Prostate gland (tissue), 2 donors: ENCODE data around the gene NBPF14. TPM values are rescaled to one million over a fixed set of nuclear protein-coding genes. Genes with fewer than 3 reads are reported as not detected.
A peak's percentile ranks its signal among the peaks of the same experiment; 100 is the strongest.
"Not testable (repeated sequence)": the region's sequence is repeated elsewhere in the genome, so short reads cannot be mapped to it uniquely, and the experiment has no call there.

Experiments used
- DNase-seq: peaks from one replicate; pipeline ENCODE4 v3.0.0-alpha.2; 2019; ENCODE audit warnings: low spot score
- H3K27ac ChIP-seq, 2 donors: fragments of 200-600 bp; sonication (generic); 2 replicates each; pipeline ENCODE4 v1.5.1; 2017 to 2019
- H3K27me3 ChIP-seq: fragments of 200-600 bp; sonication (generic); replicated peaks from 2 replicates; pipeline ENCODE4 v1.5.1; 2019; ENCODE audit not compliant: insufficient read depth
- H3K36me3 ChIP-seq, 2 donors: fragments of 200-600 bp; sonication (generic); 1 replicate in 1 of 2; 2 replicates in 1 of 2; pipeline versions ENCODE4 v1.5.1 to v1.8.1; 2017 to 2019
- H3K4me1 ChIP-seq: fragments of 200-600 bp; sonication (generic); replicated peaks from 2 replicates; pipeline ENCODE4 v1.5.1; 2019
- H3K4me3 ChIP-seq, 2 donors: fragments of 200-600 bp; sonication (generic); 2 replicates each; pipeline ENCODE4 v1.5.1; 2017 to 2019
- H3K9me3 ChIP-seq: fragments of 200-600 bp; sonication (generic); 2 replicates; pipeline ENCODE4 v1.5.1; 2017
- WGBS: methylation state at CpG from one replicate; pipeline ENCODE4 v1.1.5; 2018; 5-methylcytosine and 5-hydroxymethylcytosine counted together
- intact Hi-C: fragments of 100-400 bp; cut with DNase I; formaldehyde crosslinking; loops from one replicate; pipeline ENCODE4 v1.14.2; 2022
- total RNA-seq, 2 donors: library from RNA; depleted of rRNA; stranded (reverse); fragments of >200 nt; gene quantifications; one replicate each; pipeline ENCODE4 v1.1.0, GENCODE V29; 2016

The NBPF14 gene, protein sequence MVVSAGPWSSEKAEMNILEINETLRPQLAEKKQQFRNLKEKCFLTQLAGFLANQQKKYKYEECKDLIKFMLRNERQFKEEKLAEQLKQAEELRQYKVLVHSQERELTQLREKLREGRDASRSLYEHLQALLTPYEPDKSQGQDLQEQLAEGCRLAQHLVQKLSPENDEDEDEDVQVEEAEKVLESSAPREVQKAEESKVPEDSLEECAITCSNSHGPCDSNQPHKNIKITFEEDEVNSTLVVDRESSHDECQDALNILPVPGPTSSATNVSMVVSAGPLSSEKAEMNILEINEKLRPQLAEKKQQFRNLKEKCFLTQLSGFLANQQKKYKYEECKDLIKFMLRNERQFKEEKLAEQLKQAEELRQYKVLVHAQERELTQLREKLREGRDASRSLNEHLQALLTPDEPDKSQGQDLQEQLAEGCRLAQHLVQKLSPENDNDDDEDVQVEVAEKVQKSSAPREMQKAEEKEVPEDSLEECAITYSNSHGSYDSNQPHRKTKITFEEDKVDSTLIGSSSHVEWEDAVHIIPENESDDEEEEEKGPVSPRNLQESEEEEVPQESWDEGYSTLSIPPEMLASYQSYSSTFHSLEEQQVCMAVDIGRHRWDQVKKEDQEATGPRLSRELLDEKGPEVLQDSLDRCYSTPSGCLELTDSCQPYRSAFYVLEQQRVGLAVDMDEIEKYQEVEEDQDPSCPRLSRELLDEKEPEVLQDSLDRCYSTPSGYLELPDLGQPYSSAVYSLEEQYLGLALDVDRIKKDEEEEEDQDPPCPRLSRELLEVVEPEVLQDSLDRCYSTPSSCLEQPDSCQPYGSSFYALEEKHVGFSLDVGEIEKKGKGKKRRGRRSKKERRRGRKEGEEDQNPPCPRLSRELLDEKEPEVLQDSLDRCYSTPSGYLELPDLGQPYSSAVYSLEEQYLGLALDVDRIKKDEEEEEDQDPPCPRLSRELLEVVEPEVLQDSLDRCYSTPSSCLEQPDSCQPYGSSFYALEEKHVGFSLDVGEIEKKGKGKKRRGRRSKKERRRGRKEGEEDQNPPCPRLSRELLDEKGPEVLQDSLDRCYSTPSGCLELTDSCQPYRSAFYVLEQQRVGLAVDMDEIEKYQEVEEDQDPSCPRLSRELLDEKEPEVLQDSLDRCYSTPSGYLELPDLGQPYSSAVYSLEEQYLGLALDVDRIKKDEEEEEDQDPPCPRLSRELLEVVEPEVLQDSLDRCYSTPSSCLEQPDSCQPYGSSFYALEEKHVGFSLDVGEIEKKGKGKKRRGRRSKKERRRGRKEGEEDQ (N-terminal part only)
- total RNA-seq: 10 to 100 TPM; 38.7 to 41.5 TPM

DNA sequence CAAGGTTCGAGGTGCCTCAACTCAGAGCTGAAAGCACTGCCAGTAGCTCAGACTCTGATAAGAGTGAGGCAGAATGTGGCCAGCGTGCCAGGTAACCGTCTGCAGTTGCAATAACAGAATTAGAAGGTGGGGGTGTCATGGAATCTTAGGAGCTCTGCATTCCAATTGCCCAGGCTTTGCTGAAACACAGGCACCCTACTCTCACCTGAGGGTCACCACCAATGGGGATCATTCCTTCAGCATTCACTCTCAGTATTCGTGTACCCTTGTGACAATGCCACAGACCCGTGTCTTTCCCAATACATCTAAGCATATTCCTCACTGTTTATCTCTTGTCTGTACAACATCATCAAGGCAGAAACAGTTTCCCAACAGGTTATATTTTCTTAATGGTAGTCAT, at the start of gene NBPF14:
Gene NBPF14 (minus strand): TSS at position 101 of the 400 bp plus-strand sequence. CDS start 294 bp downstream, outside the sequence.
- H3K36me3 ChIP-seq, DNase-seq, intact Hi-C loops, H3K4me1 ChIP-seq, H3K27me3 ChIP-seq, H3K9me3 ChIP-seq, H3K4me3 ChIP-seq, H3K27ac ChIP-seq: not testable (repeated sequence)
- WGBS: no CpG with 5 or more reads among the region's 5 CpGs

DNA sequence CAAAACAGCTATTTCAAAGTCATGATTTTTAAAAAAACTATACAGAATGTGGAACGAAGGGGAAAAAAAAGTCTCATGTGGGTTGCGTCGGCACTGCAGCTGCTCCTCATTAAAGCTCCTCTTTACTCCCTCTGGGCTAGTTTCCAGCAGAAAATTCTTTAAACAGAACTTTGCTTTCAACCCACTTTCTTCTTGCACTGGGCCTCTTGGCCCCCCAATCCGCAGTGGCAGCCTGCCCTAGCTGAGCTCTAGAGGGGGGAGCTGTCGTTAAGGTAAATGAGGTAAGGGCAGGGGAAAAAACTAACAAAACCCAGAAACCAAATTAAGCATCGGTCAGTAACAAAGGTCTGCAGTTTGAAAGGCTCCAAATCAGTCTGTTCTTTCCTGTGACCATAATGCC, 29.6 kb upstream of the NBPF14 start:
- DNase-seq: not testable (repeated sequence)

DNA sequence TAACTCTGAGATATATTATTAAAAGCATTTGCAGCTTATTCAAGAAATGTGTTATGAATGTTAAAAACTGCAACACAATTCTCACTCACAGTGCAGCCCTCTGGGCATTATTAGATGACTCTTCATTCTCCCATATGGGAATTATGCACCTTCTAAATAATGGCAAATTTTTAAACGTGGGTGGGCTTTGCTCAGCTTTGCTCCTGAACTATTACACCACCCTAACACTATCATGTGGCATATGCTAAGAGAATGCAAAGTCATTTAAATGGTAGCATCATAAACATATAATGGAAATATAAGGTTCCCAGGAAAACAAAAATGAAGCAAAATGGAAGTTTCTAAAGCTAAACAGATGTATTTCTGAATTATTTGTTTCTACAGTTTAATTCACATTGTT, 22.4 kb upstream of the NBPF14 start:
- H3K27me3 ChIP-seq, H3K4me3 ChIP-seq, H3K36me3 ChIP-seq, DNase-seq, H3K9me3 ChIP-seq, H3K4me1 ChIP-seq, H3K27ac ChIP-seq, intact Hi-C loops: not testable (repeated sequence)
- WGBS: no CpG with 5 or more reads among the region's 1 CpG

More for the DNA sequence above, 29.6 kb upstream of the NBPF14 start:
- H3K4me1 ChIP-seq, H3K27ac ChIP-seq, H3K27me3 ChIP-seq, intact Hi-C loops, H3K4me3 ChIP-seq, H3K36me3 ChIP-seq, H3K9me3 ChIP-seq: not testable (repeated sequence)
- 0% methylated on average over 2 of the region's 6 CpGs for WGBS

DNA sequence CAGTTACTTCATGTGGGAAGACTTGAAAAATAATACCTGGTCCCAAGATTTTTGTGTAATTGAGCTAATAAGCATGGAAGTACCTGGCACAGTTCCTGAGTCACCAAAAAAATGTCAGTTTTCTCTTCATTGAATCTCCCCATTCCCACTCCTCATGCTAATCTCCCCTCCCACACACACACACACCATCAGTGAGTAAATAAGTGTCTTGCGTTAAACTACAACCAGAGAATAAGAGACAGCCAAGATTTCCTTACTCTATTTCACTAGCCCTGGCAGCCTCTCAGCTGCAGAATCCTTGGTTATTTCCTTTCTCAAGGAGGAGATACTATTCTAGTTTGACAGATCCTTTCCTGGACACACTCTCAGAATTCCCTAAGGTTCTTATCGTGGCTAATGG, 9.5 kb upstream of the NBPF14 start:
- H3K27ac ChIP-seq, intact Hi-C loops, H3K9me3 ChIP-seq, H3K4me1 ChIP-seq, DNase-seq, H3K27me3 ChIP-seq, H3K36me3 ChIP-seq, H3K4me3 ChIP-seq: not testable (repeated sequence)
- WGBS: 25% methylated on average over 1 of the region's 2 CpGs

DNA sequence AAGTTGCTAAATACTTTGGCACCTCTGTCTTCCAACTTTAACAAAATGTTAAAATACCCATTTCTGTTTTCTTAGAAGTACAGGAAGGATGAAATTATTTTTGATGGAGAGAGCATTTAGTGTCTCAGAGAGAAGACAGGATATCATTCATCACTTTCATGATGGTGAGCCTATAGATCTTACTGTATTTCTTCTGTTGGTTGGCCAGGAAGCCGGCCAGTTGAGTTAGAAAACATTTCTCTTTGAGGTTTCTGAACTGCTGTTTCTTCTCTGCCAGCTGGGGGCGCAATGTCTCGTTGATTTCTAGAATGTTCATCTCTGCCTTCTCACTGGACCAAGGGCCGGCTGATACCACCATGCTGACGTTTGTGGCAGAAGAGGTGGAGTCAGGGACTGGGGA, 451 bp downstream of the NBPF14 start:
- H3K4me1 ChIP-seq, H3K4me3 ChIP-seq, DNase-seq, H3K27ac ChIP-seq, H3K27me3 ChIP-seq, H3K9me3 ChIP-seq, intact Hi-C loops, H3K36me3 ChIP-seq: not testable (repeated sequence)
- WGBS: 7% methylated on average over 3 of the region's 5 CpGs

DNA sequence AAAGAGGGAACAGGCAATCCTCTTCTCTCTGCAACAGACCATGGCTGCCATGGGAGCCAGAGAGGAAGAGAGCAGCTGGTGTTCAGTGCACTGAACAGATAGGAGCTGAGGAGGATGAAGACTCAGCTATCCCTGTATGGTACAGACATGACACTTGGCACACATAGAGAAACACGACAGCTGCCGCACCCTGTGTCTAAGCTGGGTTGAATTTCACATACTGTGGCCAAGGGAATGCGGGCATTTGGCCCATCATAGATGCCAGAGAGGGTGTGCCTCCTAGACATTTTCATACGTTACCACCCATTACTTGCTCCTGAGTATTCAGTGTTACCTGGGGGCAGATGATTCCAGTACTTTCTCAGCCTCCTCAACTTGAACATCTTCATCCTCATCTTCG, 4.7 kb downstream of the NBPF14 start:
- H3K9me3 ChIP-seq, H3K36me3 ChIP-seq, intact Hi-C loops, H3K27me3 ChIP-seq, H3K4me3 ChIP-seq, DNase-seq, H3K4me1 ChIP-seq, H3K27ac ChIP-seq: not testable (repeated sequence)
- WGBS: 80% methylated on average over 1 of the region's 5 CpGs

DNA sequence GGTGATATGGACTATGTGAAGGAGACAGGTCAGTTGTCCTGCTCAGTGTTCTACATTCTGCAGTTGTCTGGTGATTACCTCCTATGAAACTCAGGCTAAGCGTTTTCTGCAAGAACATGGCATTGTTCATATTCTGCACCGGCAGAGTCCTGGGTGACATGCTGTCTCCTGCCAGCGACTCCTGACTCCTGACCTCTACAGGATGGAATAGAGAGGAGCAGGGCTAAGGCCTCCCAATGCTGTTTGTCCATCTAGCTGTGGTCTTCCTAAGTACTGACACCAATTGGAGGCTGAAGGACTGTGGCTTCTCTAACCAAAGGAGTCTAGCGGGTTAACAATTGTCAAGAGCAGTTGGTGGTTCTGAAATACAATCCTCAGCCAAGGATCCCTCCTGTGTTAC, 63.7 kb downstream of the NBPF14 start:
- H3K9me3 ChIP-seq, H3K4me1 ChIP-seq, H3K36me3 ChIP-seq, H3K27me3 ChIP-seq, H3K27ac ChIP-seq, DNase-seq, H3K4me3 ChIP-seq, intact Hi-C loops: not testable (repeated sequence)
- WGBS: 62% methylated on average over 2 of the region's 4 CpGs

DNA sequence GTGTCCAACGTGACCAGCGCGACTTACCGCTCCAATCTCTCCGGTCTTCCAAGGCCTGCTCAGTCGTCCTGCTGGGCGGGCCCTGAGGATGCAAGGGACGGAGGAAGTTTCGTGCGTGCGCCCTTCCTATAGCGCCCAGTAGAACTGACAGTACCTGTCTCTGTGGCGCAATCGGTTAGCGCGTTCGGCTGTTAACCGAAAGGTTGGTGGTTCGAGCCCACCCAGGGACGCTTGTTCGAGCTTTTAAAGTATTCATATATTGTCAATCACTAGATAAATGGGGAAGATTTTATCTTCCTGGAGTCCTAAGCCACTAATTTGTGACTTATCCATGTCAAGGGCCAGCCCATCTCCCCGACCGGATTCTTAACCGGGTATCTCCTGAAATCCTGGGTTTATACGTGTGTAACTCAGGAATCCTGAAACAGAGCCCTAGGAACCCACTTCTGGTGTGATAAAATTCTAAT, 66.7 kb downstream of the NBPF14 start:
- H3K4me1 ChIP-seq, intact Hi-C loops, H3K27me3 ChIP-seq, H3K9me3 ChIP-seq, H3K36me3 ChIP-seq: not testable (repeated sequence)
- DNase-seq: peak; percentile 33
- Histone ChIP-seq H3K27ac (peak overlapping the region; percentile 53 to 66), H3K4me3 (peak overlapping the region; percentile 13 to 16)
- under 1% methylated on average over 14 of the region's 25 CpGs for WGBS

DNA sequence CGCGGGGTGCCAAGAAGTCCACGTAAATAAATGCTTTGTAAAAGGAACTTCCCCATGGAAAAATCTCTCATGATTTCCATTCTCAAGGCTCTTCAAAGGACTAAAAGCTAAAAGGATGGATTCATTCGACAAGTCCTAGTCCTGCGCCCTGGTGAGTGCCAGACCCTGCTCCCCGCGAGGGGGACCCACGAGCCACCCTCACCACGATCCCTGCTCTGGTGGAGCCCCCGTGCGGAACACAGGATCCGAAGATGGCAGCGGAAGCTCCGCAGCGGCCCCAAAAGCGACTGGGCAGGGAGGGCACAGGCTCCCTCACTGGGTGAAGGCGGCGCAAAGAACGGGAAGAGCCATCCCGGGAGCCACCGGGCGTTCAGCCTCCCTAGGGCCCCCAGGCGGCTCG, 67.2 kb downstream of the NBPF14 start:
- H3K27me3 ChIP-seq, H3K36me3 ChIP-seq, DNase-seq, H3K4me1 ChIP-seq, intact Hi-C loops, H3K9me3 ChIP-seq: not testable (repeated sequence)
- Histone ChIP-seq H3K4me3 (peak overlapping the region; percentile 13 to 16), H3K27ac (peak overlapping the region; percentile 53 to 66)
- WGBS: no CpG with 5 or more reads among the region's 24 CpGs

DNA sequence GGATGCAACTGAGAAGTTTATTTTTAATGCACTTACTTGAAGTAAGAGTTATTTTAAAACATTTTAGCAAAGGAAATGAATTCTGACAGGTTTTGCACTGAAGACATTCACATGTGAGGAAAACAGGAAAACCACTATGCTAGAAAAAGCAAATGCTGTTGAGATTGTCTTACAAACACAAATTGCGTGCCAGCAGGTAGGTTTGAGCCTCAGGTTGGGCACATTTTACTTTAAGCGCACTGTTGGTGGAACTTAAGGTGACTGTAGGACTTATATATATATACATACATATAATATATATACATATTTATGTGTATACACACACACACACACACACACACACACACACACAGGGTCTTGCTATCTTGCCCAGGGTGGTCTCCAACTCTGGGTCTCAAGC, 69.2 kb downstream of the NBPF14 start:
- H3K27me3 ChIP-seq, intact Hi-C loops, H3K36me3 ChIP-seq, H3K9me3 ChIP-seq, H3K4me3 ChIP-seq, H3K4me1 ChIP-seq, H3K27ac ChIP-seq, DNase-seq: not testable (repeated sequence)
- 96% methylated on average over 2 of the region's 2 CpGs for WGBS

DNA sequence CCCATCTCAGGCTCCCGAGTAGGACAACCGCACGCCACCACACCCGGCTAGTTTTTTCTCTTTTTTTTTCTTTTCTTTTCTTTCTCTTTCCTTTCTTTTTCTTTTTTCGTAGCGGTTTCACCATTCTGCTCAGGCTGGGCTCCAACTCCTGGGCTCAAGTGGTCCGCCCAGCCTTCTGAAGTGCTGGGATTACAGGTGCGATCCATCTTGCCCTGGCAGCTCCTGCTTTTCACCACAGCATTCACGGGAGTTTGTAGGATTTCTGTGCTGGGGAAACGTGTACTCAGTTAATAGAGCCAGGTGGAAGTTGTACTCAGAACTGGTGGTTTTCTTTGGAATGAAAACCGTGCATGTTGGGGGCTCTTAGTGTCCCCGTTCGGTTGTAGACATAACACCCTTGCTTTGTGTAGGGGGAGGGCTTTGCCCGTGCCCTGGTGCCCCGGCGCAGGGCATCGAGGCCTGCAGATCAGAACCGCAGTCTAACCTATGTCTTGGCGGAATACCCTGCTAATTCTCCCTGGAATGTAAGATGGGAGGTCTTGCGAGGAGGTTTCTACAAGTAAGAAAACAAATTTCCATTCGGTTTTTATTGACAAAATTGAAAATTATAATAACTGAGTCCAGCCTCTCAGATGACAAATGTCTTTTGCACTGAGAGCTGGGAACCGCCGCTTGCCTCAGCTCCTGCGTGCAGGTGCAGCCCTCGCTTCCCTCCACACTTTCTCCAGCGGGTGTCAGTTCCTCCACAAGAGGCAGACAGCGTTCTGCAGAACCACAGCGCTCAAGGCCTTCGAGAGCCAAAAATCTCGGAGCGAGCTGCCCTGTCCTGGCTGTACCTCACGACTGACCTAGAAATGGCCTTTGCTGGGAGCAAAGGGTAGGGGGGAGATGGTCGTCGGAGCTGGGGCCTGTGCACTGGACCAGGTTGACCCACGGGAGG, 72.3 kb downstream of the NBPF14 start:
- intact Hi-C loops: not testable (repeated sequence)

More for the DNA sequence above, 72.3 kb downstream of the NBPF14 start:
- not testable (repeated sequence) for H3K36me3 ChIP-seq, H3K9me3 ChIP-seq, H3K4me1 ChIP-seq, H3K27me3 ChIP-seq, DNase-seq
- 27% methylated on average over 15 of the region's 35 CpGs for WGBS
- Histone ChIP-seq H3K27ac (peak overlapping the region; percentile 85 to 89), H3K4me3 (peak overlapping the region in 1 of 2 donors; percentile 33)
